HL-60 (cell line): ENCODE measurements around the gene IPCEF1.
"Not testable (repeated sequence)": the region's sequence is repeated elsewhere in the genome, so short reads cannot be mapped to it uniquely, and the experiment has no call there.

Experiments
- CTCF ChIP-seq: IDR thresholded peaks from one replicate; pipeline ENCODE4 v1.5.1; 2011; ENCODE audit warnings: low read length, control low read depth, inconsistent platforms; ENCODE audit not compliant: insufficient read depth
- POLR2AphosphoS5 ChIP-seq: IDR thresholded peaks from 2 replicates; pipeline ENCODE4 v1.6.1; 2012; ENCODE audit warnings: low read depth

GRCh38 chr6:154241061-154241460, 115.5 kb downstream of the IPCEF1 start:
- not testable (repeated sequence) for TF ChIP-seq CTCF, POLR2AphosphoS5
